ENCODE results near the gene ANGPTL4.

Gene ANGPTL4

DNA sequence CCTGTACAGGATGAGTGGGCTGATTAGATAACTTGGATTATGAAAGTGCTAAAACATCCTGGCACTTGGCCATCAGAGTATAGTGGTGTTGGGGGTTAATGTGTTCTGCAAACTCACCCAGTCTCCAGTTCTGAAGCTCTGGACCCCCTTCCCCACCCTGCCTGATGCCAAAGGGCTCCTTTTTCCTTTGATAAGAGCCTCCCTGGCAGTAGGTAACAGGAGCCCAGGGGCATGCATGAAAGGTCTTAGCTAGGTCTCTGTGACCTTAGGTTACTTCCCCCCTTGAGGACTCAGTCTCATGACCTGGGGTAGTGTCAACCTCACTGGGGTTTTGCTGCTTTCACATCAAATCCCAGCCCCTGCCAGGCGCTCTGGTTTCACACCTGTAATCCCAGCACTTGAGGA is 40.2 kb upstream of the ANGPTL4 start:
- peaks cover 24% of the 10 kb centered on the region for H3K4me1 ChIP-seq (ENCODE audit: control insufficient read depth, insufficient read depth, low read length)
- H3K9ac ChIP-seq (ENCODE audit: low read length), result no peak overlapping the region

DNA sequence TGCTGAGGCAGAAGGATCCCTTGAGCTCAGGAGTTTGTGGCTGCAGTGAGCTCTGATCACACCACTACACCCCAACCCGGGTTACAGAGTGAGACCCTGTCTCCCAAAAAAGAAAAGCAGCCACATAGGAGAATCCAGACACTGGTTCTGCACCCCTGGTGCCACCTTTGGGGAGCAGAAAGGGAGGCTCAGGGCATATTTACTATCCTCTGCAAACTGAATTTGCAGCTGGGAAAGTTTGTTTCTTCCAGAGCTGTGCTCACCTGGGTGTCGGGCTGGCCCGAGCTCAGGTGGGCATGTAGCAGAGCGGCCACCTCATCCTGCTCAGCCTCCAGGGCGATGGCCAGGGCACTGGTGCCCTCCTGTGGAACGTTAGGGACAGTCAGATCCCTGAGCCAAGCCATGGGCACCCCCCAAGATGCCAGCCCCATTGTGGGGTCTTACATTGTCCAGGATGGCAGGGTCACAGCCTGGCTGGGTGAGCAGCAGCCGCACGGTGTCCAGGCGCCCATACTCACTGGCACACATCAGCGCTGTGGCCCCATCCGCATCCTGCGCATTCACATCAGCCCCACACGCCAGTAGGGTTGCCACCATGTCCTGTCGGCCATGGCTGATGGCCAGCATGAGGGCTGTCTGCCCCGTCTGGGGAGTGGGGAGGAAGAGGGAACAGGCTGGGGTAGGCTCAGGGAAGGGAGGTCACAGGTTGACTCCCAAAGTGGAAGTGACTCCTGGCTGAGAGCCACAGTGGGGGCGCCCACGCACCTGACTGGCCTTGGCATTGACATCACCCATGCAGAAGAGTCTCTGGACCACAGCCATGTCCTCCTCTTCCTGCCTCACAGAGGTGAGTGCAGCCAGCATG is 39.5 kb upstream of the ANGPTL4 start:
- no peak overlapping the region for H3K4me3 ChIP-seq (ENCODE audit: low read length)
- H3K27me3 ChIP-seq (ENCODE audit: control insufficient read depth, insufficient read depth, low read length), result peaks cover 4% of the 10 kb centered on the region
- H3K9me3 ChIP-seq (ENCODE audit: control insufficient read depth, low read length), result no peaks in the 10 kb centered on the region
- peaks cover 24% of the 10 kb centered on the region for H3K4me1 ChIP-seq (ENCODE audit: control insufficient read depth, insufficient read depth, low read length)
- no peak overlapping the region for H3K9ac ChIP-seq (ENCODE audit: low read length)
- H3K36me3 ChIP-seq (ENCODE audit: control insufficient read depth, insufficient read depth, low read length), result no peaks in the 10 kb centered on the region

More for the DNA sequence above, 40.2 kb upstream of the ANGPTL4 start:
- peaks cover 4% of the 10 kb centered on the region for H3K27me3 ChIP-seq (ENCODE audit: control insufficient read depth, insufficient read depth, low read length)
- H3K4me3 ChIP-seq (ENCODE audit: low read length), result no peak overlapping the region
- no peaks in the 10 kb centered on the region for H3K36me3 ChIP-seq (ENCODE audit: control insufficient read depth, insufficient read depth, low read length)
- H3K9me3 ChIP-seq (ENCODE audit: control insufficient read depth, low read length), result no peaks in the 10 kb centered on the region

DNA sequence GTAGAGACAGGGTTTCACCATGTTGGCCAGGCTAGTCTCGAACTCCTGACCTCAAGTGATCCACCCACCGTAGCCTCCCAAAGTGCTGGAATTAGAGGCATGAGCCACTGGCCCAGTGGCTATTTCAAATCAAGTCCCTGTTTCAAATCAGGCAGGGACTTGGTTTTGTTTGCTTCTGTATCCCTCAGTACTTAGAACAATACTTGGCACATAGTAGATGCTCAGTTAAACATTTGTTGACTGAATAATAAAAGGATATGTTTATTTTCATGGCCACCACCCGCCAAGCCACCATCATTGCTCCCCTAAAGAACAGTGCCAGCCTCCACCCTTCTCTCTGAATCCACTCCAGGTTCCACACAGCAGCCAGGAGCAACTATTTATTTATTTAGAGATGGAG is 38.5 kb upstream of the ANGPTL4 start:
- H3K4me3 ChIP-seq (ENCODE audit: low read length), result no peak overlapping the region
- no peaks in the 10 kb centered on the region for H3K36me3 ChIP-seq (ENCODE audit: control insufficient read depth, insufficient read depth, low read length)
- peaks cover 17% of the 10 kb centered on the region for H3K4me1 ChIP-seq (ENCODE audit: control insufficient read depth, insufficient read depth, low read length)
- no peaks in the 10 kb centered on the region for H3K9me3 ChIP-seq (ENCODE audit: control insufficient read depth, low read length)
- H3K27me3 ChIP-seq (ENCODE audit: control insufficient read depth, insufficient read depth, low read length), result peaks cover 4% of the 10 kb centered on the region
- H3K9ac ChIP-seq (ENCODE audit: low read length), result no peak overlapping the region

DNA sequence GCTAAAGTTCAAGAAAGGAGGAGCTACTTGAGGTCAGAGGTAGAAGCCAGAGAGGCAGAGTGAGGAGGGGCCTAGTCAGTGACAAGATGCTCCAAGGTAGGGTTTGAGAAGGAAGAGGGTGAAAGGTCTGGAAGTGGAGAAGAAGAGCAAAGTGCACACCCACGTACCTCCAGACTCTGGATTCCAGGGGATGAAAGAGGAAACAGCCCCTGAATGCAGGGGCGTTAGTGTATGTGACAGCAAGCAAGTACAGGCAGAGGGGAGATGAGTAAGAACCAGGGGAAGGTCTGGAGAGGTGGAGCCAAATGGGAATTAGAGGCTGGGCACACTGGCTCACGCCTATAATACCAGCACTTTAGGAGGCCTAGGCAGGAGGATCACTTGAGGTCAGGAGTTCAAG is 34.0 kb upstream of the ANGPTL4 start:
- H3K9ac ChIP-seq (ENCODE audit: low read length), result no peak overlapping the region
- H3K36me3 ChIP-seq (ENCODE audit: control insufficient read depth, insufficient read depth, low read length), result no peaks in the 10 kb centered on the region
- peaks cover 19% of the 10 kb centered on the region for H3K4me1 ChIP-seq (ENCODE audit: control insufficient read depth, insufficient read depth, low read length)
- peaks cover 34% of the 10 kb centered on the region for H3K27me3 ChIP-seq (ENCODE audit: control insufficient read depth, insufficient read depth, low read length)
- H3K4me3 ChIP-seq (ENCODE audit: low read length), result no peak overlapping the region
- no peaks in the 10 kb centered on the region for H3K9me3 ChIP-seq (ENCODE audit: control insufficient read depth, low read length)

GRCh38 chr19:8331263-8331845 is 32.6 kb upstream of the ANGPTL4 start:
- Histone ChIP-seq H3K4me1 (ENCODE audit: control insufficient read depth, insufficient read depth, low read length) (peaks cover 19% of the 10 kb centered on the region), H3K4me3 (ENCODE audit: low read length) (no peak overlapping the region), H3K36me3 (ENCODE audit: control insufficient read depth, insufficient read depth, low read length) (no peaks in the 10 kb centered on the region), H3K27me3 (ENCODE audit: control insufficient read depth, insufficient read depth, low read length) (peaks cover 43% of the 10 kb centered on the region), H3K9ac (ENCODE audit: low read length) (no peak overlapping the region), H3K9me3 (ENCODE audit: control insufficient read depth, low read length) (no peaks in the 10 kb centered on the region)

- Histone ChIP-seq H3K4me1 (ENCODE audit: control insufficient read depth, insufficient read depth, low read length) (peaks cover 22% of the 10 kb centered on the region), H3K36me3 (ENCODE audit: control insufficient read depth, insufficient read depth, low read length) (no peaks in the 10 kb centered on the region), H3K4me3 (ENCODE audit: low read length) (no peak overlapping the region), H3K9ac (ENCODE audit: low read length) (no peak overlapping the region), H3K27me3 (ENCODE audit: control insufficient read depth, insufficient read depth, low read length) (peaks cover 51% of the 10 kb centered on the region), H3K9me3 (ENCODE audit: control insufficient read depth, low read length) (no peaks in the 10 kb centered on the region)
Measured at GRCh38 chr19:8332976-8333766, 30.8 kb upstream of the ANGPTL4 start.

DNA sequence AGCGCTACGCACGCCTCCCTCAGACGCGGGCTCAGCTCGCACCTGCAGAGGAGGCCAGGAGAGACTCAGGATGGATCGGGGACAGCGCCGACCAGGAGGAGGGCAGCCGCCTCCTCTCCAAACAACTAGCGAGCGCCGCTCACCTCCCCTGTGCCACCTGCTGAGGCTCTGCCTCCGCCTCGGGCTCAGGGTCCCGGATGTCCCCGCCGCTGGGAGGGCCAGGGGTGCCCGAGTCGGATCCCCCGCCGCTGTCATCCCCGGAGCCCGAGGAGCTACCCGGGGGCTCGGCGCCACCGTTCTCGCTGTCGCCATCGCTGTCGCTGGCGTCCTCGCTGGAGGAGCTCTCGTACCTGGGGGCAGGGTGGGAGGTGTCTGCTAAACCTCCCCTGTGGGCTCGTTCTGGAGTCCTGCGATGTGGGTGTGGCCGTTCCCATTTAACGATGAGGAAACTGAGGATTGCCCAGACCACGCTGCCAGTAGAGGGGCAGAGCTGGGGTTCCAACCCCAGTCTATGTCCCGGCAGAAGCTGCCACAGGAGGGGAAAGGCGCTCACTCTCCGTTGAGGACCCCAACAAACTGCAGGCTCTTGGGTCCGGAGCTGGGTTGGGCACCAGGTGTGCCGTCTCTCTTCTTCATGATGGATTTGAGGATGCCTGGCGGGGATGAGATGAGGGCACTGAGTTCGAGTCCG is 30.0 kb upstream of the ANGPTL4 start:
- H3K36me3 ChIP-seq (ENCODE audit: control insufficient read depth, insufficient read depth, low read length), result no peaks in the 10 kb centered on the region
- peaks cover 22% of the 10 kb centered on the region for H3K4me1 ChIP-seq (ENCODE audit: control insufficient read depth, insufficient read depth, low read length)
- no peak overlapping the region for H3K9ac ChIP-seq (ENCODE audit: low read length)
- H3K4me3 ChIP-seq (ENCODE audit: low read length), result no peak overlapping the region
- H3K9me3 ChIP-seq (ENCODE audit: control insufficient read depth, low read length), result no peaks in the 10 kb centered on the region
- H3K27me3 ChIP-seq (ENCODE audit: control insufficient read depth, insufficient read depth, low read length), result peaks cover 53% of the 10 kb centered on the region

DNA sequence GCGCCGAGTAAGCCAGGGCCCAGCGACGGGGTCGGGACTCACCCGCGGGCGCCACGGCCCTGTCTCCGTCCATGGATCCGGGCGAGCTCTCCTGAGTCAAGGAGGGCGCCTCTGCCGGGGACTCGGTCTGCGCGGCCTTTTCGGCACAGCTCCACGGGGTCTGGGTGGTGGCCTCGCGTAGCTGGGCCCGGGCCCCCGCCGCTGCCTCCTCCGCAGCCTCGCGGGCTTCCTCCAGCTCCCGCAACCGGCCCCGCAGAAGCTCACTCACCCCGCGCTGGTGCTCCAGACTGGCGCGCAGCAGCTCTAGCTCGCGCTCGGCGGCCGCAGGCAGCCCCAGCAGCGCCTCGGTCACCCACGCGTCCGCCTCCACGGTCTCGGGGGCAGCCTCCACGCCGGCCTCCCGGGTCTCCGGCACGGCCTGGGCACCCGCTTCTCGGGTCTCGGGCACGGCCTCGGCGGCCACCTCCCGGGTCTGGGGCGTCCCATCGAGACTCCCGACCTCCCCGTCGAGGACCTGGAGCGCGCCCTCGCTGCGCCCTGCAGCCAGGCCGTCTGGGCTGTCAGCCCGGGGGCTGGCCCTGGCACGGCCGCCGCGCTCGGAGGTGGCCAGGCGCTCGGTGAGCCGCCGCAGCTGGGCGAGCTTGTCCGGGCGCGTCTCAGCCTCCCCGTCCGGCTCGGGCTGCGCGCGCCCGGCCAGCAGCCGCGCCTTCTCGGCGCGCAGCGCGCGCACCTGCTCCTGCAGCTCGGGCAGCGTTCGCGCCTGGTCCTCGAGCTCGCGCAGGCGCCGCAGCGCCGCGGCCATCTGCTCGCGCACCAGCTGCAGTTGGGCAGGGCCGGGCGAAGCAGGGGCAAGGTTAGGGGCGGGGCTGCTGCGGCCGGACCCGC is 29.3 kb upstream of the ANGPTL4 start:
- Histone ChIP-seq H3K36me3 (ENCODE audit: control insufficient read depth, insufficient read depth, low read length) (no peaks in the 10 kb centered on the region), H3K4me1 (ENCODE audit: control insufficient read depth, insufficient read depth, low read length) (peaks cover 22% of the 10 kb centered on the region), H3K4me3 (ENCODE audit: low read length) (no peak overlapping the region), H3K27me3 (ENCODE audit: control insufficient read depth, insufficient read depth, low read length) (peaks cover 57% of the 10 kb centered on the region), H3K9me3 (ENCODE audit: control insufficient read depth, low read length) (no peaks in the 10 kb centered on the region), H3K9ac (ENCODE audit: low read length) (no peak overlapping the region)

- Histone ChIP-seq H3K4me3 (ENCODE audit: low read length) (no peak overlapping the region), H3K27me3 (ENCODE audit: control insufficient read depth, insufficient read depth, low read length) (peaks cover 59% of the 10 kb centered on the region), H3K4me1 (ENCODE audit: control insufficient read depth, insufficient read depth, low read length) (peaks cover 22% of the 10 kb centered on the region), H3K9ac (ENCODE audit: low read length) (no peak overlapping the region), H3K9me3 (ENCODE audit: control insufficient read depth, low read length) (no peaks in the 10 kb centered on the region), H3K36me3 (ENCODE audit: control insufficient read depth, insufficient read depth, low read length) (no peaks in the 10 kb centered on the region)
Measured at GRCh38 chr19:8335343-8336071, 28.4 kb upstream of the ANGPTL4 start.

- peaks cover 22% of the 10 kb centered on the region for H3K4me1 ChIP-seq (ENCODE audit: control insufficient read depth, insufficient read depth, low read length)
- H3K9me3 ChIP-seq (ENCODE audit: control insufficient read depth, low read length), result no peaks in the 10 kb centered on the region
- H3K9ac ChIP-seq (ENCODE audit: low read length), result no peak overlapping the region
- no peak overlapping the region for H3K4me3 ChIP-seq (ENCODE audit: low read length)
- peaks cover 65% of the 10 kb centered on the region for H3K27me3 ChIP-seq (ENCODE audit: control insufficient read depth, insufficient read depth, low read length)
- no peaks in the 10 kb centered on the region for H3K36me3 ChIP-seq (ENCODE audit: control insufficient read depth, insufficient read depth, low read length)
Measured at GRCh38 chr19:8336072-8336569, 27.8 kb upstream of the ANGPTL4 start.
